Measurements from ENCODE around the gene FGF14.

The FGF14 gene

GRCh38 chr13:102367836-102368235 is 34.0 kb downstream of the FGF14 start:
- no peak for DNase-seq (ENCODE audit: low read depth)

GRCh38 chr13:102361113-102361512 is 40.7 kb downstream of the FGF14 start:
- no peak for DNase-seq (ENCODE audit: low read depth)

- DNase-seq (ENCODE audit: low read depth): no peak
These were observed 42.6 kb downstream of the FGF14 start for GRCh38 chr13:102359264-102359663.

- DNase-seq (ENCODE audit: low read depth): no peak
These were observed 46.6 kb downstream of the FGF14 start for GRCh38 chr13:102355251-102355650.

DNA sequence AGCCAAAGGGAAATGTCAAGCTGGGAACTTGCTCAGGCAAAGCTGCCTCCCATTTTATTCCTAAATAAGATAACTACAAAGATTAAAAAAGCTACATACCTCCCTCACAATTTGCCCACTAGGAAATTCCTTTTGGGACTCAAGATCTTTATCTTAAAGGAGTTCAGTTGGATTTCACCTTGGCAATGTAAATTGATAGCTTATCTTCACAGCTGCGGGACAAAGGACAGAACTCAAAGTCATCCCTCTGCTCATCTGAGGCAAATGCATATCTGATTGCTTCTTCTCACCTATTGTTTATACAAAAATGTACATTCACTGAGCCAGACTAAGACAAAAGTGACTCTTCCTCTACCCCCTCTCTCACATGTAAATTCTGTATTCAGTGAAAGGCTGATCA is 47.8 kb downstream of the FGF14 start:
- no peak for DNase-seq (ENCODE audit: low read depth)

GRCh38 chr13:102351521-102351920 is 50.3 kb downstream of the FGF14 start:
- DNase-seq (ENCODE audit: low read depth): no peak

- no peak for DNase-seq (ENCODE audit: low read depth)
These were observed 54.4 kb downstream of the FGF14 start for GRCh38 chr13:102347490-102347889.

- no peak for DNase-seq (ENCODE audit: low read depth)
These were observed 55.1 kb downstream of the FGF14 start for GRCh38 chr13:102346769-102347168.

DNA sequence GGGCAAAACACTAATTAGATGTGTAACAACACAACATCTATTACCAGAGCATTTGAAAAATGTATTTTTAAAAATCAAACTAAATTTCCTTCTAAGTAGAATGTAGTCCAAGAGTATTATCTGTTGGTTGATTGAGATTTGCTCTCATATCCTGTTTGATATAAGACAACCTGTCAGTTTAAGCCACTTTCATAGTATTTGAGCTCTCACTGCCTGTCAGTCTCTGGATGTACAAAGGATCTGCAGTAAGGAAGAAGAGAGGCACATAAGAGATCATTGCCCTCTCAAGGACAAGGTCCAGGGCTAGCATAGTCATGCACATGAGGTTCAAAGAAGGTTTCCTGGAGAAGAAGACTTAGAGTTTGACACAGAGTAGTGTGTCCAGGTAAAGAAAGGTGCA is 57.4 kb downstream of the FGF14 start:
- DNase-seq (ENCODE audit: low read depth): no peak

DNA sequence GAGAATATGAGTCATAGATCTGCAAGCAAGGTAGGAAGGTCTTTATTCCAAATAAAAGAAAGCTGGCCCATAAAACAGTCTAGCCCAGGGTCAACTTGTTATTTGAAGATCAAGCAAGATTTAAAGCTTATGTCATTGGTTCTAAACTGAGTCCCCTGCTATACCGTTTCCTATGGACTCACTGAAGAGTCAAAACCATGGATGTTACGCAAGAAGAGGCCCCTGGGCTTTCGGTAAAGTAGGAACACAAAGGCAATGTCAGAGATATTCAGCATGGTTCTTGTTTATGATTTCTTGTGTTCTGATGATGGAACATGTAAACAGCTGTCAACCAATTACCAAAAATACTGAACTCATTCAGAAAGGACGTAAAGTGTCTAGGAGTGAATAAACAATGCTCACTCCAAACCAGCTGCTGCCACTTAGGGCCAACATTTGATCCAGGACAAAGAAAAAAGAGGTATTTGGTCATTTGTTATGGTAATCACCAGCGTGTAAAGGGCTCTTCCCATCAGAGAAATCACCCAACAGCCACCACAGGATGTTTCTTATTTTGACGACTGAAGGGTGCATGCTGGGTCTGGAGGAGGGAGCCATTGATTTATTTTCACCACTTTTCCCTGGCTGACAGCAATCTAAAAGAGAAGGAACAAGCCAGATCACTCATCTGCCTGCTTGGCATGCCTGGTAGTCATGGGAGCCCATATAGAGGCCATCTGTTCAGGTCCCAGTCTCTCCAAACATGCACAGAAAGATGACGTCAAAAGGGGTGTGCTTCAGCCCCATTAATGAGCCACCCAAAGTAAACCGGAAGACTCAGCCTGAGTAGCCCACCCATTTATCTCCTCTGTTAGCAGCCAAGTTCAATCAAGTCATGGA is 68.3 kb downstream of the FGF14 start:
- DNase-seq (ENCODE audit: low read depth): no peak

- no peak for DNase-seq (ENCODE audit: low read depth)
These were observed 72.9 kb downstream of the FGF14 start for GRCh38 chr13:102328909-102329308.

GRCh38 chr13:102327119-102327617 is 74.7 kb downstream of the FGF14 start:
- no peak for DNase-seq (ENCODE audit: low read depth)

DNA sequence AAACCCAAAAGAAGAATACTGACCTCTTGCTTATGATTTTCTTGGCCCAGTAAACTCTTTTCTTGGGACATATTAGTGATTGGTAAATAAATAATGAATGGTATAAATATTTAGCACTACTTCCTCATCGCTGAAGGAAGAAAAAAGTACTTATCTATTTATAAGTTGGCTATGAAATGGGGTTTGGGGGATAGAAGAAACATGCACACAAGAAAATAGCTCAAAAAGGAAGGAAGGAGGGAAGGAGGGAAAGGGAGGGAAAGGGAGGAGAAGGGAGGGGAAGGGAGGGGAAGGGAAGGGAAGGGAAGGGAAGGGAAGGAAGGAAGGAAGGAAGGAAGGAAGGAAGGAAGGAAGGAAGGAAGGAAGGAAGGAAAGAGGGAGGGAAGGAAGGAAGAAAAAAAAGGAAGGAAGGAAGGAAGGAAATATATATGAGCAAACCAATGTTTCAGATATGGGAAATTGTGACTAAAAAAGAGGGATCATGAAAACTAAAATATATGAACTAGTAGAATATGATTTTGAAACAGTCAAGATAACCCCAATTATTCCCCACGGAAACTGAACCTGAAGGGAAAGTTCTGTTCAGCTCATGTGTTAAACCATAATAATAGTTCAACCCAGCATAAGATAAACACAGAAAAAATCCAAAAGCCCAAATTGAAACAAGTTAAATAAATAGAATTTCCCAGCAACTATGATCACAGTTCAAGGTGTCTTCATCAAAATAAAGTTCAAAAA is 75.3 kb downstream of the FGF14 start:
- DNase-seq (ENCODE audit: low read depth): no peak

- no peak for DNase-seq (ENCODE audit: low read depth)
These were observed 76.5 kb downstream of the FGF14 start for GRCh38 chr13:102325321-102325720.

DNA sequence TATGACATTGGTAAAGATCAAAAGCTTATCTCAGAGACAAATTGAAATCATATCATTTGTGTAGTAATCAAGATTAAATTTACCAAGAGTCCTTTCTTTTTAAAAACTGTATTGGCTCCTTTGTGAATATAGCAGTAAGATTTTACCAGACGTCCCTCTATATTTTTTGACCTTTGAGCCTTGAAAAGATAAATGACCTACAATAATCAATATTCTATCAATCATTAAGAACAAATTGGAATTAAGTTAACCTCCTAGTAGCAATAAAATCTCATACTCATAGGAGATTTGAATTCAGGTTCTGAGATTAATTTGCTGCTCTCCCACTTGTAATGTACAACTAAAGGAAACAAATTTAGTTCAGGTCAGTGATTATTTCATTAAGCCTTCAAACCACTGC is 78.3 kb downstream of the FGF14 start:
- no peak for DNase-seq (ENCODE audit: low read depth)

DNA sequence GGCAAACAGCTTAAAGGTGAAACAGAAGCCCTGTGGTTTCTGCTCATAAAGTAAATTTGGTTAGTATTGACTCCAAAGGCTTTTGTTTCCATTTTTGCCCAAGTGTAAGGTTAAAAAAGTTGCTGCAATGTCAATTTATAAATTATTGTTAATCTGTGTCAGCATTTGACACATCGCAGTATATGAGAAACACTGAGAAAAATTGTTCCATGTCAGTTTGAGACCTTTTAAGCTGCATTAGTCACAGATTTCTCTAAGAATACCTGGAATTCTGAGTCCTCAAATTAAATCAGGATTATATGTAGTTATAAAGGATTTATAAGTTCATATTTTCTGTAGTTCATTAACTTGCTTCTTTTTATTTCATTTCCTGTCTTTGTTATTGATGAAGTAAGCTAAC is 78.8 kb downstream of the FGF14 start:
- DNase-seq (ENCODE audit: low read depth): no peak

DNA sequence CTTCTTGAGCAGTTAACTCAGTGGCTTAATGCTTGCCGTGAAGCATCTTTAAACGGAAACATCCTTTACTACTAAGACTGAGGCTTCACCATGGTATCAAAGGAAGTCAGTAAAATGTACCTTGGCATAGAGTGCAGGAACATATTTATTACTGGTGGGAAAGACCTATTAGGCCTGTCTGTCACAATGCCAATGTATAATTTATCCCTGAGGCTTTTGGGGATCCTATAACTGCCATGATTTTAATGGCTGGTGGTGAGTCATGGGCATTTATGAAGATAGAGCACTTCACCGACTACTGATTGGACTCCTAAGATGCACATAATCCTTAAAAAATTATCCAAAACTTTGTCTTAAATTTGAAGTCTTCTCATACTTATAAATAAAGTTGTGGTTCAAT is 79.6 kb downstream of the FGF14 start:
- DNase-seq (ENCODE audit: low read depth): no peak

DNA sequence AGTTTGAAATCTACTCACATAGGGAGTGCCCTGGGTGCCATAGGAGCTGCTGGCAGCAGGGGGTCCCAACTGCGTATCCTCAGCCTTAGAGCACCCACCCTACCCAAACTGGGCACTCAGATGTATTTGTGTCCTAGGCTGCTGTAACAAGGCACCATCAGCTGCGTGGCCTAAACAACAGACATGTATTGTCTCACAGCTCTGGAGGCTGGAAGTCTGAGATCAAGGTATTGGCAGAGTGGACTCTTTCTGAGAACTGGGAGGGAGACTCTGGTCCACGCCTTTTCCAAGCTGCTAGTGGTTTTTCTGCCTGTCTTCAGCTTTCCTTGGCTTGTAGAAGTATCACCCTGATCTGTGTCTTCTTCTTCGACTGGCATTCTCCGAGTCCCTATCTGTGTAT is 83.6 kb downstream of the FGF14 start:
- DNase-seq (ENCODE audit: low read depth): no peak

DNA sequence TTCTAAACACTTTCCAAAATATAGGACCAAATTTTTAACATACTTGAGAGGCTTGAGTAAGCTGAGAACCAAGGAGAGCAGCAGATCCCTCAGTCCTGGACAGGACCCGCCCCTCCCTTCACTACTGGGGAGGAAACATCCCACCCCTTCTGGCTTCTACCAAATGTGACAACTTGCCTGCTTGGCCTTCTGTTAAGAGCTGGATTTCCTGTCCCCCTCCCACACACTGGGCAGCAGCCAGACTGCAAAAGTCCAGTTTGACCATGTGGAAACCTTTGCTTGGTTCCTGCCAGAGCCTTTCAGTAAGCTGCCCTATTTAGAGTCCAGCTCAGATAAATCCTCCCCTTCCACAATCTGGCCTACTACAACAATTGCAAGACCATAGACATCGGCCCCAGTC is 84.3 kb downstream of the FGF14 start:
- no peak for DNase-seq (ENCODE audit: low read depth)

DNA sequence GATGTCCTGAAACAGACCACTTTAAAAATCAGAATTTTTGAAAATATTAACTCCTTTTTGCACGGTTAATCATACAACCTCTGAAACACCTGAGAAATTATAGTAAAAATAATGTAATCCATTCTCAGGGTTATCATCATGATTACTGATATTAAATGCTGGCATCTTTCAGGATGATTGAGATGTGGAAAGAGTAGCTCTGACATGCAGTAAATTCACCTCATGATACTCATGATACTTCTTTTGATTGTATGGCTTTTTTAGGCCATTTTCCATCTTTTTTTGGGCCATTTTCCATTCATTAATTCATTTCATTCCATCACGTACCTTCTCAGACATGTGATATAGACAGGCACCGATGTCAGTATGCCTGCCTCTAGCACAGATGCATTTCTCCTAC is 85.1 kb downstream of the FGF14 start:
- DNase-seq (ENCODE audit: low read depth): no peak

DNA sequence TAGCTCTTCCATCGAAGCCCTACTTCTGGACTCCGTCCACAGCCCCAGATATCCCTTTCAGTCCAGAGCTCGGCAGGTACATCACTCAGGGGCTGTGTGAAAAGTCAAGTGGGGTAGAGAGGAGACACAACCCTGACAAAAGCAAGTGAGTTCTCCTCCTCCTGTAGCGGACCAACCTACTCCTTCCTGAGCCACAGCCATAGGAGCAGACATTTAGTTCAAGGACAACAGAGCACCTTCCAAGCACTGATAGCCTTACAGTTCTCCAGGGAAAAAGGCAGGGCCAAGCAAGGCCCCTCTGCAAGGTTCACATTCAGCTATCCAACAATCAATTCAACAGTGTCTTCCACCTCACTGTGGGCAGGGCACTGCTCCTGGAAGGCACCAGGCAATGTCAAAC is 89.0 kb downstream of the FGF14 start:
- DNase-seq (ENCODE audit: low read depth): no peak

GRCh38 chr13:102311901-102312300 is 89.9 kb downstream of the FGF14 start:
- no peak for DNase-seq (ENCODE audit: low read depth)

GRCh38 chr13:102311419-102311796 is 90.4 kb downstream of the FGF14 start:
- DNase-seq (ENCODE audit: low read depth): no peak
